CD4-positive, alpha-beta T cell treated with Interleukin-17A for 1 hour (primary cell): ENCODE data around the gene SFRP5.

ENCODE experiments used
- DNase-seq: peaks from one replicate; pipeline ENCODE4 v3.0.0-alpha.2; 2020

SFRP5 gene

GRCh38 chr10:97771913-97772823 is at the start of gene SFRP5:
TSS of gene SFRP5 (minus strand) at chr10:97771999. CDS start at chr10:97771833, 166 bp downstream.
- DNase-seq: no peak

GRCh38 chr10:97820096-97820704 is 48.4 kb upstream of the SFRP5 start:
- DNase-seq: no peak

- DNase-seq: no peak
Measured at GRCh38 chr10:97818572-97818971, 46.8 kb upstream of the SFRP5 start.

- no peak for DNase-seq
Measured at GRCh38 chr10:97816609-97817008, 44.8 kb upstream of the SFRP5 start.

DNA sequence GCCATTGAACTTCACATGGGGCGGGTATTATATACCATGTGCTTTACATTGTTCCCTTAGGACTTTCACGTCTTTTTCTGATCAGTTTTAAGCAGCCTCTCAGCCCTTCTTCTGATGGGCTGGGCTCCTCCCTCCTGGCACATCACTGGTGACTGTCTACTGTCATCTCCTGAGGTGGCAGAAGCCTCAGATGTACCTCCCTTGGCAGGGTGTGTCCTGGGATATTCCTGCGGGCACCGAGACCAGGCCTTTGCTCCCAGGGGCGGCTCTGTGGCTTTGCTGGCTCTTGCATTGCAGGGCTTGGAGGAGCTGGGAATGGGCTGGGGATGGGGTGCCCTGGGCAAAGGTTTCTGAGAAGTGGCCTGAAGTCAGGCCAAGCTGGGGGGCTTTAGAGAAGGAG is 43.2 kb upstream of the SFRP5 start:
- DNase-seq: no peak

DNA sequence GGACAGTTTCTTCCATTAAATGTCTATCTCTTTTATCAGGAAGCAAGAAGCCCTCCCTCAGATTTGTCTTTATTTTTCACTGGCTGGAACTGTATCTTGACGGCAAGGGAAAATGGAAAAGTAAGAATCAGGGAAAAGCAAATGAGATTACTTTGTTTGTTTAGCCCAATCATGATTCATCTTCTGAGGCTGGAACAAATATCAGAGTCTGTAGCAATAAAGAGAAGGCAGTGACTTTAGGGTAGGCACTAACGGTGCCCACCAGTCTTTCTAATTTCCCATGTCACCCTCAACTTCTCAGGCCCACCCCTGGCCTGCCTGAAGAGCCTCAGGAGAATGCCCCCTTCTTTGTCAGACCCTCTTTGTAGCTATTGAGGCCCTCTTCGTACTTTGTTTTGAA is 41.5 kb upstream of the SFRP5 start:
- no peak for DNase-seq

DNA sequence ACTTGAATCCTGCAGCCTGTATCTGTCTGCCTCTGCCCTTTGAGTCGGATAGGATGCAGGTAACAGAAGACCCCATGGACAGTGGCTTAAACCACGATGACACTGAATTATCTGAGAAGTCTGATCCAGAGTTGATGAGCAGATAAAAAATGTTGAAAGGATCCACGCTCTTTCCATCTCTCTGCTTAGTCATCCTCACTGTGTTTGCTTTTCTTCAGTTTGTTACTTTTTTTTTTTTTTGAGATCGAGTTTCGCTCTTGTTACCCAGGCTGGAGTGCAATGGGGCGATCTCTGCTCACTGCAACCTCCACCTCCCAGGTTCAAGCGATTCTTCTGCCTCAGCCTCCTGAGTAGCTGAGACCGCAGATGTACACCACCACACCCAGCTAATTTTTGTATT is 40.9 kb upstream of the SFRP5 start:
- DNase-seq: no peak

GRCh38 chr10:97811958-97812357 is 40.2 kb upstream of the SFRP5 start:
- no peak for DNase-seq

- no peak for DNase-seq
Measured at GRCh38 chr10:97810446-97810845, 38.6 kb upstream of the SFRP5 start.

- no peak for DNase-seq
Measured at GRCh38 chr10:97805949-97806348, 34.1 kb upstream of the SFRP5 start.

GRCh38 chr10:97805096-97805884 is 33.5 kb upstream of the SFRP5 start:
- no peak for DNase-seq

DNA sequence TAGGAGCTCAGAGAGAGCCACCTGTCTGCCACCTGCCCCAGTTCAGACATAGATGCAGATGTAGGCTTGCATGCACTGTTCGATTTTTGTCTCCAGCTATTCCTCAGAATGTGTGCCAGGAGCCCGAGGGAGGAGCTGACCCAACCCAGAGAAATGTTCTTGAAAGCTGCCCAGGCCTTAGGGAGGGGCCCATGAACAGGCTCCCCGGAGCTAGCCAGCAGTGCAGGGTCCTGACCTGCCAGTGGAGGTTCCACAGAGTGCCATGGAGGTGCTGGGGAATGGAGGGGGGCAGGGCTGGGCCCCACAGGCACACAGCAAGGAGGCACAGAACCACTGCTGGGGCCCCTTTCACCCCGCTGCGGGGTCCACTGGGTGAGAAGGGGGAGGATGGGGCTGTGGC is 29.6 kb upstream of the SFRP5 start:
- DNase-seq: no peak

GRCh38 chr10:97800474-97800873 is 28.7 kb upstream of the SFRP5 start:
- DNase-seq: no peak

GRCh38 chr10:97798958-97799610 is 27.3 kb upstream of the SFRP5 start:
- DNase-seq: no peak

DNA sequence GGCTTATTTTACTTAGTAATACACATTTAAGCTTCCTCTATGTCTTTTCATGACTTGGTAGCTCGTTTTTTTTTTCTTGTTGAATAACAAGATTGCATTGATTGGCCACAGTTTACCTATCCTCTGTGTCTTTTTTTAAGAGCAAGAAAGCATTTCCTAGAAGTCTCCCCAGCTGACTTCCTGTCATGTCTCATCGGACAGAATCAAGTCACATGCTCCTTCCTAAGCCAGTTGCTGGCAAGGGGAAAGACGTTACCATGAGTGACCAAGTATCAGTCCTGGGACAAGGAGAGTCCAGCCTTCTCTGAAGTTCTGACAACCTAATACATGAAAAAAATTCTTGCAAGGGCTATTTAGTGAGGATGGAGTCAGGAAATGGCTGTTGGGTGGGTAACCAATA is 24.9 kb upstream of the SFRP5 start:
- DNase-seq: peak; percentile 66

DNA sequence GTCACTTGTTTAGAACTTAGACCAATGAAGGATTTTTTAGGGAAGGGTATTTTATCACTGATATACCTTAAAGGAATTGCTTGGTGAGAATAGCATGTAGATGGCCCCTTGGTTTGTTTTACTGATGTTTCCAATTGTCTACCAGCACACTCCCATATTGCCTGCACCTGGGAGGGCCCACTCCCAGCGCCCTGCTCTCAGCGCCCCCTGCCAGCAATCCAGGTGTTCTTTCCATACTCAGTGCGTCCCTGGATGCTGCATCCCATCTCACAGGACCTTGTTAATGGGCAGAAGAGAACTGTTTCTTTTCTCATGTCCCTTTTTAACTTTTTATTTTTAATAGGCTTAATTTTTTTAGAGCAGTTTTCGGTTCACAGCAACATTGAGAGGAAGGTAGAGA is 24.1 kb upstream of the SFRP5 start:
- DNase-seq: no peak

DNA sequence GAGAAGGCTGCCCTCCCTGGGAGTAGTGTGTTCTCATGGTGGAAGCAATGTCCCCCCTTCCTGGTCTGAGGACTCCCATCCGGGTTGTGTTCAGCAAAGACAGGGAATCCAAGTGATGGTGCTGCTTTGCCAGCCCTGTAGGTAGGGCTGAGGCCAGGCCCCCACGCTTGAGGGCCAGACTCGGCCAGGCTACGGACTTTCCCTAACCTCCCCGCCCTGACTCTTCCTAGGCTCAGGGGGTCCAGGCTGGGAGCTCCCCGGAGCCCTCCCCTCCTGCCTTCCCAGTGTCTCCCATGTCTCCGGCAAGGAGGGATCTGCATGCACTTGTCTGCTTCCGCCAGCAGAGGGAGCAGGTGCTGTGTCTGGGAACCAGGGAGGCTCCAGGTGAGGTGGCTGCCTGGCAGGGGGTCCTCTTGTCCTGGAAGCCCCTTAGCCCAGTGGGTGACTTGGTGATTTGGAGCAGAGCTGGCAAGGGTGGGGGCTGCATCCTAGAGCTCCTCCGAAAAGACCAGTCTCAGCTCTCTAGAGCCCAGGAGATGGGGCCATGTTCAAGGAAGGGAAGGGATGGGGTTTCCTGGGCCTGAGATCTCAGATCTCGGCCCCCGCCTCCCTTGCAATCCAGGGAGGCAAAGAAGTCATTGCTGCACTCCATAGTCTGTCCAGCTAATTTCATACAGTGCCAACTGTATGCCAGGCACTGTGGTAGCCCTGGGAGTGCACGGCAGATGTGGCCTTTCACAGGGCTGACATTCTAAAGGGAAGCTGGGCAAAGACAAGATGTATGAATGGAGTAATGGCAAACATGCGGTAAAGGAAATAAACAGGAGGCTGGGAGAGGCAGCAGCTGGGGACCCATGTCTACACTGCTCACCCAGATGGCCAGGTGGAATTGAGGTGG is 20.3 kb upstream of the SFRP5 start:
- peak; percentile 75 for DNase-seq

- DNase-seq: no peak
Measured at GRCh38 chr10:97789770-97790397, 18.1 kb upstream of the SFRP5 start.

DNA sequence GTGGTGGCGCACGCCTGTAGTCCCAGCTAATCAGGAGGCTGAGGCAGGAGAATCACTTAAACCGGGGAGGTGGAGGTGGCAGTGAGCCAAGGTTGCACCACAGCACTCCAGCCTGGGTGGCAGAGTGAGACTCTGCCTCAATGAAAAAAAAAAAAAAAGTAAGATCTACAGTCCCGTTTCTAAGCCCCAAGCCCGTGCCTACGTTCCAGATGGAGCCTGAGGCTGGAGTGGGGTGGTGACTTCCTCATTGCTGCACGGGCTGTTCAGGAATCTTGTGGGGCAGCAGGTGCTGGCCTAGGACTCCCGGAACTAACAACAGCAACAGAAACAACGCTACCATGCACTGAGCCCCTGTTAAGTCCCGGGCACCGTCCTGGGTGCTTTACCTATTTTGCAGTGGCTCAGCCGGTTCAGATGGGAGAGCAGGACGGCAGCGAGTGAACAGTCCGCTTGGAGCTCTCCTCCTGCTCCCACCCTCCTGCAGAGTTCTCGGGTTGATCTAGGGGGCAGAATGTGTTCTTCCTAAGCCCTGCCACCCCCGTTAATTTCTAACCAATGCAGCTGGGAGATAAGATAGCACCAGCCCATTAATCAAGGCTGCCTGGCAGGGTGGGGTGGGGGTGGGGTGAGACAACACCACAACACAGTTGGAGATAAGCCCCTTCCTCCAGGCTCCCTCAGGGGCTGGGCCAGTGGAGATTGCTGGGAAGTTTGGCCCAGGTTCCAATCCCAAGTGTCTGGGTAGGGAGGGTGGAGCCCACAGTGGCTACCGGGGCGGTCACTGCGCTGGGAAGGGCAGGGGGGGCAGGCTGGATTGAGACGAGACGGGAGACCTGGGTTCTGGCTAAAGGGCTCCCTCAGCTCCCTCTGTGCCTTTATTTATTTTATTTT is 17.0 kb upstream of the SFRP5 start:
- DNase-seq: no peak

GRCh38 chr10:97785731-97786130 is 13.9 kb upstream of the SFRP5 start:
- DNase-seq: no peak
